Stimulated activated CD8-positive, alpha-beta memory T cell treated with anti-CD3 and anti-CD28 coated beads, Interleukin-12 subunit alpha, Interleukin-12 subunit beta, amount 100 ng/mL, for 1 hour (primary cell): Measurements from ENCODE around the gene ARID1B.

Experiments used
- DNase-seq: peaks from one replicate; pipeline ENCODE4 v3.0.0-alpha.2; 2020; ENCODE audit warnings: low read depth

The ARID1B gene

DNA sequence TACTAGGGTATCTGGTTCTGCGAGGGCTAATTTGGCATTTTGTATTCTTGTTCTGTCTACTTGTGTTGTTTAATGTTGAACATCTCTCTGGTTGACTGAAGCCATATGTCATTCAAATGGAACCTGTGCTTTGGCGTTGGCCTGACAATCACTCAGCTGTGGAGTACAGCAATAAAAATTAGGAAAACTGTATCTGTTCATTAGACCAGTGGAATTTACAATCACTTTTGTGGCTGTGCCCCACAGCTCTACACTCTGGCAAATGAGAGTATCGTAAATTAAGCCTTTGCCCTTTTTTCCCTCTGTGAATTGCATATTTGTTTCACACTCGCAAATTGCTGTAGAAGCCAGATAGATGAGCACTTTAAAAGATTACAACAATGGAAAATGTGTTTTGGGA, 102.0 kb downstream of the ARID1B start:
- no peak for DNase-seq

DNA sequence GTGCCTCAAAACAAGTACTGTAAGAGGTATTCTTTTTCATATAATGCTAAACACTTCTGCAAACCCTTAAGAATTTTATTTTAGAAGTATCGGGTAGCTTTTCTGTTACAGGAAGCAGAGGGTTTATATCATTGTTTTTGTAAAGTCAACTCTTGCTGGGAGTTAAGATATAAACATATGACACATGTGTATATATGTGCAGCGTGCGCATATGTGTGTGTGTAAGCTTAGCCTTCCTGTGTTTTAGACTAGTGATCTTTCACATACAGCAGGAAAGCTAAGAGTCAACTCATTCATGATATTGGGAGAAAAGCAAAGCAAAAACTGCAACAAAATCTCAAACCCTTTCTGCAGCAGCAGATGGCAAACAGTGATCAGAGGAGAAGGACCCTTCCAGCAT, 102.4 kb downstream of the ARID1B start:
- DNase-seq: no peak

DNA sequence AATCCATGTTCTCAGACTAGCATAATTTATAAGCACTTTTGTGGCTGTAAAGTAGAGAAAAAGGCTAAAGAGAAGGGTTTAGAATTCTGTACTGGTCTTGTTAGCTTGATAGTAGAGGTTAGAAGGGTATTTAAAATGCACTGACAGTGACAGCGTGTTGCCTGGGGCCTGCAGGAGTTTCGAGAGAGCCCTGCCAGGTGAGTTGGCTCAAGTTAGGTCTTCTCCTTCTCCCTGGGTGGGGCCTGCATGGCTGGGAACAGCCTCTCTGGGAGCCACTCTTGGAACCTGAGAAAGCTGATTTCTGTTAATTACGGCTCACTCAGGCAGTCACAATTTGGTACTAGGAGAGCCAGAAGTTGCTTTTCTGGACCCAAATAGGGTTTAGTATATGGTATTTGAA, 103.7 kb downstream of the ARID1B start:
- DNase-seq: no peak

- no peak for DNase-seq
Observed at GRCh38 chr6:156881687-156882629, 104.8 kb downstream of the ARID1B start.

- no peak for DNase-seq
Observed at GRCh38 chr6:156883497-156884252, 106.5 kb downstream of the ARID1B start.

- DNase-seq: no peak
Observed at GRCh38 chr6:156884306-156884705, 107.1 kb downstream of the ARID1B start.

DNA sequence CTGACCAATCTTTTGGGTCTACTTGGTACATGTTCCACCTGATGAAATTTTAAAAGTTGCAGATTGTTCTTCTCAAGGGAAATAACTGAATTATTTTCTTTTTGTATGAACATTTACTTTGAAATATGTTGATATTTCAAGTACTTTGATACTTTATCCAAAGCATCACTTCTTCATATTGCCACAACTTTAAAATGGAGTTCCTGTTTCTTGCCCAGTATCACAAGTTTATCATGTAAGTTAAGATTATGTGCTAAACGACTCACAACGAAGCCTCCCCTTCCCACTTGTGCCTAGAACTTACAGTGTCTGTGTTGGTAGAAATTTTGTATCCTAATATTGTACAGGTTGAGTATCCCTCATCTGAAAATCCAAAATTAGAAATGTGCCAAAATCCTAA, 108.4 kb downstream of the ARID1B start:
- no peak for DNase-seq

DNA sequence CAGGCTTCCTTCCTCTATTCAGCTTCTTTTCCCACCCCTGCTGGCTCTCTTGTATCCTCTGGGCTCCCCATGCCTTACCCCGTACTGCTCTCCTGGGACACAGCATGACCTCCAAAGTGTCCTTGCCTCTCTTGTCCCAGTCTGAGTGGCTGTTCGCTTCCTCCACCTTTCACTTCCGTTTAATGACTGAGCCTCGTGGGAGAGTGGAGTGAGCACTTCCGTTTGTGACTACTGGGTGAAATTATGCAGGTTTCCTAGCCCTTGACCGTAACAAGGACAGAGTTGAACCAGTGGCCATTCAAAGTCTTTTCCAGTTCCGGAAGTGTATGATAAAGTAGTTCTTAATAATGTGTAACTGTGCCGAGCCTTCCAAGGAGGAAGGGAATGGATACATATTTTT, 109.2 kb downstream of the ARID1B start:
- no peak for DNase-seq

DNA sequence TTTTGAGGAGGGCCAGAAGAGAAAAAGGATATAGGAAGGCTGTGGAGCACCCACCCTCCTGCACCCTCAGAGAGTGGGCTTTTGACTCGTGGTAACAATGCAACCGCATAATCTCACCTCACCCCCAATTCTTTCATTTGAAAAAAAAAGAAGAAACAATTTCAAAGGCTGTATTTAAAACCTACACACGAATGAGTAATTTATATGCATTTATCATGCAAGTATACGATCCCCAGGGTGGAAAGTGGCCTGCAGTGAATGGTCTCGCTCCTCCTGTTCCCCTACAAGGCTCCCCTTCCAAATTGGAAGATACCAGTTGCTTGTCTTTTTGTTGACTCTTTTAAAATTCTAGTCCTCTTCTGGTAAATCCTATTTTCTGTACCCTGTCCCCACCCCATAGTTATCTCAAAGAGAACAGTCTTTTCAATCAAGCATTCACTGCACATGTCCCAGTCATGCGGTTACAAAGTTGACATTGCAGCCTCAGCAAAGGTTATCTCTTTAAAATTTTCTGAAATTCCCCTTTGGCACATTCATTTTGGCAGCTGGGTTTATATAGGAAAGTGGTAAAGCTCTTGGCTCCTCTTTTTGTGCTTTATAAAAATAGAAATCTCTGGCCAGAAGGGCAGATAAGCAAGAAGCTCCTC, 110.6 kb downstream of the ARID1B start:
- no peak for DNase-seq

DNA sequence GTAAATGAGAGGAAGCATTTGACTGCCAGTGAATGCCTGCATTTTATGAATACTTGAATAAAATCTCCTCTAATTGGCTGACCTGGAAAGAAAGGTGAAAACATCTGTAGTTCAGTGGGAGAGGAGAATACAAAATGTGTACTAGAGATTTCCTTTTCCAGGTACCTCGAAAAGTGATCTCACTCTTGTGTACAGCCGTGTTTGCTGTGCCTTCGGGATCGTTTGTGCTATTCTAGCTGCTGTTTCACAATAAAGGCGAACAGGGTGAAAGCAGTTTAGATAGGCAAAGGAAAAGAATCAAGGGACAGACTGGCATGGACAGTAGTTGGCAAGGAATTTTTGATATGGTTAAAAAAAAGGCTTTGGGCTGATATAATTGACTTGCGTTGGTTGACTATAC, 112.3 kb downstream of the ARID1B start:
- DNase-seq: no peak

GRCh38 chr6:156889986-156890385, 112.8 kb downstream of the ARID1B start:
- no peak for DNase-seq

DNA sequence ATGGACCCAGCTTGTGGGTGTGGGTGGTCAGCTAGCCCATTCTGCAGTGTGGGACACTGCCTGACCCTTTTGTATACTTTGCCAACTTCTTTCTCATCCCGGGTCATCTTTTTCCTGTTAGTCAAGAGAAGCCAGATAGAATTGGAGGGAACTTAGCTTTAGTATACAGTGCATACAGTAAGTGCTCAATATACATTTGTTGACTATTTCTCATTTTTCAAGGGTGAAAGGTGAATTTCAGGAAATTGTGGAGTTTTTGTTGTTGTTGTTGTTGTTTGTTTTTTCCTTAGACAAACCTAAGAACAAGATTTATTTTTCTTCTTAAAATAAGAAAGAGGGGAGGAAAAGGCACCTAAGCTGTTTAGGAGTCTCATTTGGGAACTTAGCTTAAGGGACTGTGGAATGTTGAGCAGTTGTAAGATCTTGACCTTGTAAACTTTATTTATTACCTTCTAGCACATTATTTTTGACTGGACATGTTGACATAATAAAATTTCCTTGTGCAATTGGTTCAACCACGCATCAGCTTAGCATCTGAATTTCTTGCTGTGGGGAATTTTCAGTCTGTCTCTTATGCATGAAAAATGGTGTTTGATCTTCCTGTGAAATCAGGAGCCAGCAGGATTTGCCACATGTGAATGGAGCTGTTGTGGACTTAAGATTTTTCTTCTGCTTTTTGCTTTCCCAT, 113.6 kb downstream of the ARID1B start:
- no peak for DNase-seq

DNA sequence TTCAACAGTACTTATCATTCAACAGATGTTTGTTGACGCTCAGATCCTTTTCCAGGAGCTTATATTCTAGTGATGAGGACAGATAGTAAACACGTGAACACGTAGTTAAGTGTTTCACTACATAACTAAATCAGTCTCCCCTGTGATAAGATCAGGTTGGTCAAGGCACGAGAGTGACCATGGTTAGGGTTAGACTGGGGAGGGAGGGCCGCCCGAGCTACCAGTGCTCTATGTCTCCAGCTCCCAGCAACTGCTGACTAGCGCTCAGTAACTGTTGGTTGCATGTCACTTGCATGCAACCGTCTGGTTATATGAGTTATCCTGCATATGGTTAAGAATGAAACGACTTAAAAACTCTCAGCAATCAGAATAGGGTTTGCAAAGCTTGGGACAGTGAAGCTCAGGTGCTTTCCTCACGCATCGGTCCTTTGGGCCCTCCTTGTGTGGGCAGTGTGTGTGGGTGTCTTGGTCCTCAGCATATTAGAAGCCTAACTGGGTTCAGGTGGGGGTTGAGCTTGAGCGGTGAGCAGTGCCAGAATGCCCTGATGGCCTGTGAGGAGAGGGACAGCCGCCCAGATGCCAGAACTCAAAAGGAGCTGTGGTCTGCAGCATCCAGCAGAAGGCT, 120.8 kb downstream of the ARID1B start:
- DNase-seq: no peak

- DNase-seq: no peak
Observed at GRCh38 chr6:156899071-156899470, 121.9 kb downstream of the ARID1B start.

GRCh38 chr6:156899532-156900135, 122.5 kb downstream of the ARID1B start:
- DNase-seq: no peak

DNA sequence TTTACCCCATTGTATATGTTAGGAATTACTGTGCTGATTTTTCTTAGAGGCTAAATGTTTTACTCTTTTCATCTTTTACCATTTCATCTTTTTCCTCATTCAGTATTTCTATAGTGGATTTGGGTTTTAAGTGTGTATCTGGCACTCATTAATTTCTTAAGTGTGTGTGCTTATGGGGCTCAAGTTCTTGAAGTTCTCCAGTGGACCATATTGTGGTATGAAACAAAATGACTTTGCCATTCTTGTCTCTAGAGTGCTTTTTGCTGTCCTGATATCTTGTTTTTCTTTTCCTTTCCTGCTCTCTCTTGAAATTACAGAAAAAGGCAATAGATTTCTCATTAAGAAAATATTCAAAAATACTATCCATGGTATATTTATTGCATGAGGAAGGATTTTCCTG, 123.1 kb downstream of the ARID1B start:
- DNase-seq: no peak

DNA sequence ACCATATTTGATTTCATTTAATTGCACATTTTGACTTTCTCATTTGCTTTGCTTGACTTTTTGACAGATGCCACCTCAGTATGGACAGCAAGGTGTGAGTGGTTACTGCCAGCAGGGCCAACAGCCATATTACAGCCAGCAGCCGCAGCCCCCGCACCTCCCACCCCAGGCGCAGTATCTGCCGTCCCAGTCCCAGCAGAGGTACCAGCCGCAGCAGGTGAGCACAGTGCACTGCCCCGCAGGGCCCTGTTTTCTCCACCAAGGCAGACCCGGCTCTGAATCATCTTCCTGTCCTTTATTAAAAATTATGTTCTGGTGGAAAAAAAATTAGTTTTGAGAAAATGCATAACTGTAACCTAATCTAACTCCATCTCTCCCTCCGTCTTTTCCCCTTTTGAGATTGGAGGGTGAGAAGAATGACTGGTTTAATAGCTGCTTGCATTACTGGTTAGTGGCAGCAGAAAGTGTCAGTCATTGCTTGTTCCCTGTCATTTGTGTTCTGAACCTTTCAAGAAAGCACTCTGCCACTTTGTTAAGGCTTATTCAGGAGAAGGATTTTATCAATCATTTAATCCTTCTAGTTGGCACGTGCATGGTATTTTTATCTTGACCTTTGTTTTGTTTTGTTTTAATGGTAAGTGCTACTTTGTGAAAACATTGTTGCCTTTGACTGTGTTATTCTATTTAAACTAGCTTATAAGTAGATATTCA, 124.3 kb downstream of the ARID1B start:
- no peak for DNase-seq

- no peak for DNase-seq
Observed at GRCh38 chr6:156902782-156903181, 125.6 kb downstream of the ARID1B start.

GRCh38 chr6:156904176-156904967, 127.2 kb downstream of the ARID1B start:
- DNase-seq: no peak

DNA sequence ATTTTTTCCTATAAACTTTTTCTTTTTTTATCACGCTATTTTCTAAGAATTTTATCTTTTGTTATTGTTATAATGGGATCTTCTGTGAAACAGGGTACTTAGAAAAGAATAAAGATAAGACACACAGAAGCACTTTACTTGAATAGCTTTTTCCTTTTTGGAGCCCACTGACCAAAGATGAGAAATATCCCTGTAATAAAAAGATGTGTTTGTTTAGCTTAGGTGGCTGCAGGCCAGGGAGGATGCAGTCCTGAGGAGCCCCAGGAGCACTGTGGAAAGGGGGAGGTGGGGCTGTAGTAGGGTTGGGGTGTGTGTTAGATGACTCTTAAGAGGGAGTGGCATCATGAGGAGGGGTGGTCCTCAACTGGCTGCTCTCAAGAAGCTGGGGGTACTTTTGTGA, 128.6 kb downstream of the ARID1B start:
- no peak for DNase-seq
